Tibial nerve (tissue), 4 donors: ENCODE data around the gene FDX1. TPM values are rescaled to one million over a fixed set of nuclear protein-coding genes. Genes with fewer than 3 reads are reported as not detected.

Experiments used
- DNase-seq, 2 donors: peaks; one replicate each; pipeline ENCODE4 v3.0.0-alpha.2; 2019; ENCODE audit warnings: low spot score in 2 of 2
- H3K27ac ChIP-seq, 4 donors: fragments of 200-600 bp; sonication (generic) in 3 of 4; one replicate each; pipeline ENCODE4 v1.5.1; 2017 to 2019; ENCODE audit warnings: mild to moderate bottlenecking in 1 of 4
- H3K27me3 ChIP-seq, 2 donors: fragments of 200-600 bp; sonication (generic) in 1 of 2; one replicate each; pipeline versions ENCODE4 v1.5.1 to v1.6.0; 2017 to 2019
- H3K36me3 ChIP-seq, 3 donors: fragments of 200-600 bp; sonication (generic); one replicate each; pipeline ENCODE4 v1.5.1; 2018 to 2019
- H3K4me1 ChIP-seq, 4 donors: fragments of 200-600 bp; sonication (generic) in 3 of 4; one replicate each; pipeline ENCODE4 v1.5.1; 2017 to 2019
- H3K4me3 ChIP-seq, 4 donors: fragments of 200-600 bp; sonication (generic) in 3 of 4; one replicate each; pipeline ENCODE4 v1.5.1; 2017 to 2019; ENCODE audit warnings: mild to moderate bottlenecking in 1 of 4, moderate library complexity in 1 of 4
- H3K9me3 ChIP-seq, 4 donors: fragments of 200-600 bp; sonication (generic) in 3 of 4; one replicate each; pipeline ENCODE4 v1.5.1; 2017 to 2019
- EP300 ChIP-seq, 2 donors: sonication (generic); formaldehyde crosslinking; IDR thresholded peaks; one replicate each; pipeline ENCODE4 v1.6.1; 2017; ENCODE audit warnings: antibody characterized with exemption in 2 of 2, mild to moderate bottlenecking in 1 of 2
- POLR2A ChIP-seq, 2 donors: fragments of 450-650 bp; IDR thresholded peaks; one replicate each; pipeline ENCODE4 v1.6.1; 2017; ENCODE audit warnings: antibody characterized with exemption in 2 of 2, mild to moderate bottlenecking in 2 of 2, moderate library complexity in 2 of 2
- WGBS, 2 donors: methylation state at CpG; one replicate each; pipeline ENCODE4 v1.1.5; 2018; 5-methylcytosine and 5-hydroxymethylcytosine counted together
- total RNA-seq, 4 donors: library from RNA; depleted of rRNA; stranded (reverse); fragments of >200 nt; gene quantifications; one replicate each; pipeline ENCODE4 v1.1.0, GENCODE V29; 2016
- TF ChIP-seq, protein P1 (sequence below), 5 experiments: fragments of 200-600 bp in 3 of 5; fragments of 450-650 bp in 2 of 5; sonication (generic) in 3 of 5; IDR thresholded peaks; one replicate each; pipeline ENCODE4 v1.5.1; 2016 to 2019; ENCODE audit warnings: antibody characterized with exemption in 5 of 5, mild to moderate bottlenecking in 3 of 5, moderate library complexity in 2 of 5

Gene FDX1
- total RNA-seq, 4 donors from 2014 or later: 13.9 to 19.9 (median 16.6) TPM

- H3K36me3 ChIP-seq: no peaks in the 10 kb centered on the region
- H3K27me3 ChIP-seq: no peaks in the 10 kb centered on the region
- no peak overlapping the region for H3K4me3 ChIP-seq
- TF ChIP-seq, protein P1, sequence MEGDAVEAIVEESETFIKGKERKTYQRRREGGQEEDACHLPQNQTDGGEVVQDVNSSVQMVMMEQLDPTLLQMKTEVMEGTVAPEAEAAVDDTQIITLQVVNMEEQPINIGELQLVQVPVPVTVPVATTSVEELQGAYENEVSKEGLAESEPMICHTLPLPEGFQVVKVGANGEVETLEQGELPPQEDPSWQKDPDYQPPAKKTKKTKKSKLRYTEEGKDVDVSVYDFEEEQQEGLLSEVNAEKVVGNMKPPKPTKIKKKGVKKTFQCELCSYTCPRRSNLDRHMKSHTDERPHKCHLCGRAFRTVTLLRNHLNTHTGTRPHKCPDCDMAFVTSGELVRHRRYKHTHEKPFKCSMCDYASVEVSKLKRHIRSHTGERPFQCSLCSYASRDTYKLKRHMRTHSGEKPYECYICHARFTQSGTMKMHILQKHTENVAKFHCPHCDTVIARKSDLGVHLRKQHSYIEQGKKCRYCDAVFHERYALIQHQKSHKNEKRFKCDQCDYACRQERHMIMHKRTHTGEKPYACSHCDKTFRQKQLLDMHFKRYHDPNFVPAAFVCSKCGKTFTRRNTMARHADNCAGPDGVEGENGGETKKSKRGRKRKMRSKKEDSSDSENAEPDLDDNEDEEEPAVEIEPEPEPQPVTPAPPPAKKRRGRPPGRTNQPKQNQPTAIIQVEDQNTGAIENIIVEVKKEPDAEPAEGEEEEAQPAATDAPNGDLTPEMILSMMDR (IDR thresholded peaks at IDR 0.05): no peak
- no peak for TF ChIP-seq POLR2A (IDR thresholded peaks at IDR 0.05)
- TF ChIP-seq EP300 (IDR thresholded peaks at IDR 0.05): no peak
- no peaks in the 10 kb centered on the region for H3K9me3 ChIP-seq
- 81 to 95% methylated on average over 11 to 12 of the region's 12 CpGs for WGBS, 2 donors
- H3K27ac ChIP-seq: peak overlapping the region in 1 of 4 donors; percentile 58
- peaks cover 0 to 24% (median 10%) of the 10 kb centered on the region in 4 donors for H3K4me1 ChIP-seq
- no peak for DNase-seq
Measured at GRCh38 chr11:110478410-110478809, 48.7 kb downstream of the FDX1 start.

GRCh38 chr11:110479108-110480101 is 49.7 kb downstream of the FDX1 start:
- H3K36me3 ChIP-seq: no peaks in the 10 kb centered on the region
- TF ChIP-seq, protein P1 (IDR thresholded peaks at IDR 0.05): no peak
- peak in 1 of 2 donors; percentile 59 for TF ChIP-seq EP300 (IDR thresholded peaks at IDR 0.05)
- 36 to 60% methylated on average over 5 of the region's 5 CpGs for WGBS, 2 donors
- peak in 1 of 2 donors; percentile 13 for DNase-seq
- H3K4me3 ChIP-seq: no peak overlapping the region
- H3K4me1 ChIP-seq: peaks cover 0 to 24% (median 10%) of the 10 kb centered on the region in 4 donors
- H3K27me3 ChIP-seq: no peaks in the 10 kb centered on the region
- no peaks in the 10 kb centered on the region for H3K9me3 ChIP-seq
- H3K27ac ChIP-seq: peak overlapping the region in 2 of 4 donors; percentile 41 to 58

- Histone ChIP-seq H3K4me3 (no peak overlapping the region), H3K27me3 (no peaks in the 10 kb centered on the region), H3K4me1 (peaks cover 0 to 18% (median 10%) of the 10 kb centered on the region in 4 donors), H3K9me3 (no peaks in the 10 kb centered on the region), H3K36me3 (no peaks in the 10 kb centered on the region), H3K27ac (no peak overlapping the region)
- DNase-seq: no peak
- WGBS, 2 donors: 90 to 93% methylated on average over 5 of the region's 5 CpGs
- TF ChIP-seq POLR2A (IDR thresholded peaks at IDR 0.05): no peak
- TF ChIP-seq, protein P1 (IDR thresholded peaks at IDR 0.05): no peak
- no peak for TF ChIP-seq EP300 (IDR thresholded peaks at IDR 0.05)
Measured at GRCh38 chr11:110481523-110481922, 51.8 kb downstream of the FDX1 start.

- Histone ChIP-seq H3K27me3 (no peaks in the 10 kb centered on the region), H3K36me3 (no peaks in the 10 kb centered on the region), H3K4me1 (no peaks in the 10 kb centered on the region), H3K27ac (no peak overlapping the region), H3K9me3 (no peaks in the 10 kb centered on the region), H3K4me3 (no peak overlapping the region)
- TF ChIP-seq EP300 (IDR thresholded peaks at IDR 0.05) (no peak), POLR2A (IDR thresholded peaks at IDR 0.05) (no peak)
- TF ChIP-seq, protein P1 (IDR thresholded peaks at IDR 0.05): no peak
- WGBS, 2 donors: 73 to 78% methylated on average over 4 of the region's 4 CpGs
- DNase-seq: no peak
Measured at GRCh38 chr11:110486156-110486555, 56.4 kb downstream of the FDX1 start.

DNA sequence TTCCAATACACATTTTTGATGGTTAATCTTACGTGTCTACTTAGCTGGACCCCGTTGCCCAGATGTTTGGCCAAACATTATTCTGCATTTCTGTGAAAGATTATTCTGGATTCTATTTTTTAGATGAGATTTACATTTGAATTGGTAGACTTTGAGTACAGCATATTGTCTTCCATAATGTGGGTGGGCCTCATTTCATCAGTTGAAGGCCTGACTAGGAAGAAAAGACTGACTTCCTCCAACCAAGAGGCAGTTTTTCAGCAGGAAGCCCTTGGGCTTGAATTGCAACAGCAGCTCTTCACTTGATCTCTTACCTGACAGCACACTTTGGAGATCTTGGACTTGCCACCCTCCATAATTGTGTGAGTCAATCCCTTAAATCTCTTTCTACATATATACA is 58.7 kb downstream of the FDX1 start:
- H3K4me3 ChIP-seq: no peak overlapping the region
- H3K27me3 ChIP-seq: no peaks in the 10 kb centered on the region
- H3K36me3 ChIP-seq: no peaks in the 10 kb centered on the region
- no peaks in the 10 kb centered on the region for H3K4me1 ChIP-seq
- H3K9me3 ChIP-seq: no peaks in the 10 kb centered on the region
- DNase-seq: no peak
- no peak overlapping the region for H3K27ac ChIP-seq
- TF ChIP-seq EP300 (IDR thresholded peaks at IDR 0.05): no peak
- no peak for TF ChIP-seq POLR2A (IDR thresholded peaks at IDR 0.05)
- TF ChIP-seq, protein P1 (IDR thresholded peaks at IDR 0.05): no peak
- WGBS, 2 donors: 46 to 49% methylated on average over 2 of the region's 2 CpGs
